GM12878 (cell line): Measurements from ENCODE around the gene MED25. TPM values are rescaled to one million over a fixed set of nuclear protein-coding genes. Genes with fewer than 3 reads are reported as not detected.

ENCODE experiments used
- CEBPZ ChIP-seq: fragments of 150-350 bp; IDR thresholded peaks from 2 replicates; pipeline ENCODE4 v1.6.1; 2016; ENCODE audit warnings: low read depth, low read length
- HSF1 ChIP-seq: fragments of 150-350 bp; IDR thresholded peaks from 2 replicates; pipeline ENCODE4 v1.6.1; 2014; ENCODE audit warnings: mild to moderate bottlenecking, low read depth, low read length
- MTA2 ChIP-seq: fragments of 450-650 bp; IDR thresholded peaks from 2 replicates; pipeline ENCODE4 v1.6.1; 2016; ENCODE audit warnings: low read depth, mild to moderate bottlenecking, moderate library complexity
- NKRF ChIP-seq: fragments of 450-650 bp; conservative IDR thresholded peaks from 2 replicates; pipeline ENCODE4 v1.6.1; 2017; ENCODE audit warnings: mild to moderate bottlenecking, moderate library complexity
- SIN3A ChIP-seq: IDR thresholded peaks from 2 replicates; pipeline ENCODE4 v1.6.1; 2012; ENCODE audit warnings: low read depth, low read length, improper control_type of control experiment
- ZBTB40 ChIP-seq: fragments of 450-650 bp; IDR thresholded peaks from 2 replicates; pipeline ENCODE4 v1.6.1; 2016; ENCODE audit warnings: mild to moderate bottlenecking, moderate library complexity, borderline replicate concordance
- polyA plus RNA-seq, 11 experiments: library from polyadenylated mRNA; depleted of rRNA in 4 of 11; unstranded in 6 of 11; stranded (reverse) in 5 of 11; fragments of >200 nt; fragmentation: Nextera tagmentation in 4 of 11; fragmentation: Illumina TruSeq in 1 of 11; extraction: Ambion mirVana in 4 of 11; extraction: Trizol in 1 of 11; gene quantifications; 1 replicate in 1 of 11; 2 replicates in 10 of 11; pipeline versions ENCODE4 v1.2.1 to v1.2.3, GENCODE V29; 2011 to 2016; ENCODE audit warnings: inconsistent platforms in 2 of 11, missing spikeins in 2 of 11, low read depth in 1 of 11
- total RNA-seq, 4 experiments: library from RNA; depleted of rRNA in 3 of 4; stranded (reverse); fragments of >200 nt in 3 of 4; fragmentation: Illumina TruSeq in 1 of 4; extraction: Trizol in 1 of 4; gene quantifications; 2 replicates each; pipeline versions ENCODE4 v1.2.1 to v1.2.3, GENCODE V29; 2013 to 2021

The MED25 gene
- total and polyA plus RNA-seq, 10 of the 15 experiments (the other 5 are each of a cell fraction or from before 2014, with no cell fraction given) = 3.5 to 53.9 (median 17.1) TPM

- TF ChIP-seq ZBTB40 (peak; percentile 91), CEBPZ (peak; percentile 74), SIN3A (no peak), MTA2 (0 out of 2 replicates have a peak, but pooled peaks have one; percentile 10), NKRF (no peak), HSF1 (0 out of 2 replicates have a peak, but pooled peaks have one; percentile 7)
Observed at GRCh38 chr19:49875857-49876421, 57.9 kb downstream of the MED25 start (continued).
